ENCODE data around the gene FAS.

DNA sequence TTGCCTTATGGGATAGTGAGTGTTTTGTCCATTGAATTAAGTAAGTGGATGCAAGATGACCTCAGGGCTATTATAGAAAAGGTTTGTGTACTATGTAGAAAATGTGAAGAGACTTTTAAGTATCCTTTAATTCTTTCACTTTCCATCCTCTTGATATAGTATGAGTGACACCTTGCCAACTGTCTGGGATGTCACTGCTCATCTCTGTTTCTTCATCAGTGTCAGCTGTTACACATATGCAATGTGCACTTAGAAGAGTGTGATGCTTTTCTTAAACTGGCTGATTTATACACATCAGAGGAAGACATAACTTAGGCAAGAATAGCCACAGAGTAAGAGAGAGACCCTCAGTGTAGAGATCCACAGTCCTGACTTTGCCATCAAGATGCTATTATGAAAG, 29.3 kb upstream of the FAS start:
- TF ChIP-seq, protein P1, sequence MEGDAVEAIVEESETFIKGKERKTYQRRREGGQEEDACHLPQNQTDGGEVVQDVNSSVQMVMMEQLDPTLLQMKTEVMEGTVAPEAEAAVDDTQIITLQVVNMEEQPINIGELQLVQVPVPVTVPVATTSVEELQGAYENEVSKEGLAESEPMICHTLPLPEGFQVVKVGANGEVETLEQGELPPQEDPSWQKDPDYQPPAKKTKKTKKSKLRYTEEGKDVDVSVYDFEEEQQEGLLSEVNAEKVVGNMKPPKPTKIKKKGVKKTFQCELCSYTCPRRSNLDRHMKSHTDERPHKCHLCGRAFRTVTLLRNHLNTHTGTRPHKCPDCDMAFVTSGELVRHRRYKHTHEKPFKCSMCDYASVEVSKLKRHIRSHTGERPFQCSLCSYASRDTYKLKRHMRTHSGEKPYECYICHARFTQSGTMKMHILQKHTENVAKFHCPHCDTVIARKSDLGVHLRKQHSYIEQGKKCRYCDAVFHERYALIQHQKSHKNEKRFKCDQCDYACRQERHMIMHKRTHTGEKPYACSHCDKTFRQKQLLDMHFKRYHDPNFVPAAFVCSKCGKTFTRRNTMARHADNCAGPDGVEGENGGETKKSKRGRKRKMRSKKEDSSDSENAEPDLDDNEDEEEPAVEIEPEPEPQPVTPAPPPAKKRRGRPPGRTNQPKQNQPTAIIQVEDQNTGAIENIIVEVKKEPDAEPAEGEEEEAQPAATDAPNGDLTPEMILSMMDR (conservative IDR thresholded peaks at IDR 0.05 in 1 of 2, IDR thresholded peaks at IDR 0.05 in 1 of 2; ENCODE audit: extremely low read depth in 1 of 2, insufficient read depth in 1 of 2, low read depth in 1 of 2, low read length in 2 of 2) = no peak
- TF ChIP-seq EZH2 (IDR thresholded peaks at IDR 0.05; ENCODE audit: borderline replicate concordance, low read length) = no peak

Data from mammary epithelial cell (primary cell).